AG10803 (cell line): ENCODE results near the gene ZFAND2A.
"Not testable (repeated sequence)": the region's sequence is repeated elsewhere in the genome, so short reads cannot be mapped to it uniquely, and the experiment has no call there.

Experiments
- DNase-seq: peaks from one replicate; pipeline ENCODE4 v3.0.0; 2010; ENCODE audit warnings: low read depth
- H3K4me3 ChIP-seq: 2 replicates; pipeline ENCODE4 v1.5.1; 2011; ENCODE audit warnings: mild to moderate bottlenecking, low read length, control low read depth
- TF ChIP-seq, protein P1 (sequence below): conservative IDR thresholded peaks from 2 replicates; pipeline ENCODE4 v1.5.1; 2011; ENCODE audit warnings: mild to moderate bottlenecking, low read length, control low read depth, inconsistent platforms

The ZFAND2A gene

DNA sequence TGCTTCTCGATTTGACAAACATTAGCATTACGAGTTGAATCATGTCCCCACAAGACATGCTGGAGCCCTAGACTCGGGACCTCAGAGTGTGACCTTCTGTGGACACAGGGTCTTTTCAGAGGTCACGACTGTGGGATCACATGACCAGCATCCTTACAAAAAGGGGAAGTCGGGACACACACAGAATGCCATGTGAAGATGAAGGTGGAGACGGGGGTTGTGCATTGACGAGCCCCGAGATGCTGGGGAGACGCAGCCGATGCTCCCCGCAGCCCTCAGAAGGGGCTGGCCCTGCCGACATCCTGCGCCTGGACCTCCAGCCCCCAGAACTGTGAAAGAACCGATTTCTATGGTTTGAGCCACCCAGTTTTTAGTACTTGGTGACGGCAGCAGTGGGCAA is 7.5 kb downstream of the ZFAND2A start:
- DNase-seq: no peak
- TF ChIP-seq, protein P1, sequence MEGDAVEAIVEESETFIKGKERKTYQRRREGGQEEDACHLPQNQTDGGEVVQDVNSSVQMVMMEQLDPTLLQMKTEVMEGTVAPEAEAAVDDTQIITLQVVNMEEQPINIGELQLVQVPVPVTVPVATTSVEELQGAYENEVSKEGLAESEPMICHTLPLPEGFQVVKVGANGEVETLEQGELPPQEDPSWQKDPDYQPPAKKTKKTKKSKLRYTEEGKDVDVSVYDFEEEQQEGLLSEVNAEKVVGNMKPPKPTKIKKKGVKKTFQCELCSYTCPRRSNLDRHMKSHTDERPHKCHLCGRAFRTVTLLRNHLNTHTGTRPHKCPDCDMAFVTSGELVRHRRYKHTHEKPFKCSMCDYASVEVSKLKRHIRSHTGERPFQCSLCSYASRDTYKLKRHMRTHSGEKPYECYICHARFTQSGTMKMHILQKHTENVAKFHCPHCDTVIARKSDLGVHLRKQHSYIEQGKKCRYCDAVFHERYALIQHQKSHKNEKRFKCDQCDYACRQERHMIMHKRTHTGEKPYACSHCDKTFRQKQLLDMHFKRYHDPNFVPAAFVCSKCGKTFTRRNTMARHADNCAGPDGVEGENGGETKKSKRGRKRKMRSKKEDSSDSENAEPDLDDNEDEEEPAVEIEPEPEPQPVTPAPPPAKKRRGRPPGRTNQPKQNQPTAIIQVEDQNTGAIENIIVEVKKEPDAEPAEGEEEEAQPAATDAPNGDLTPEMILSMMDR: no peak
- H3K4me3 ChIP-seq: no peak overlapping the region

DNA sequence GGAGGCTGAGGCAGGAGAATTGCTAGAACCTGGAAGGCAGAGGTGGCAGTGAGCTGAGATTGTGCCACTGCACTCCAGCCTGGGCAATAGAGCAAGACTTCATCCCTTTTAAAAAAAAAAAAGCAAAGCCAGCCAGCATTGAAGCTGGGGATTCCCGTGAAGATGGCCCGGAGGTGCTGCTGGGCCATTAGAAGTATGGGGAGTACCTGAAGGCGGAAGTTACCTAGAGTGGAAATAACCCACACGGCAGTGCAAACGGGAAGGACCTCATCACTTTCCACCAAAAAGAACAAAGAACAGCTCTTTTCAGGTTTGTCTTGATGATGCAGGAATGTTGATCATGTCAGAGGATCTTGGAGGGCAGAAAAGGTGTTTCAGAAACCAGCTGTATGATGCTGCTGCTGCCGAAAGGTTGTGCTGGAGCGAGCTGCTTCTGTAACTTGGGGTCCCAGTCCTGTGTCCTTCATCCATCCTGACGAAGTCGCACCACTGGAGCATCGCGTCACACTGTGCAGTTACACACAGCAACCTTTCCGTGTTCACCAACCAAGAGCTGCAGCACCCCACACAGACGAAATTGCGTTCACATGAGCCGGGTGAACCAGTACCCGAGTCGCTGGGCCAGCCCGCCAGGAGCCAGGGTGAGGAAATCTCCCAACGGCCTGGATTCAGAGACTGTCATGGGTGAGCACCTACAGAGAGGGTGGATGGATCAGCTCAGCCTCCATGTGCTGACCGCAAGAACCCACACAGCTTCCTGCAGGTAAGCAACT is 8.2 kb downstream of the ZFAND2A start:
- TF ChIP-seq, protein P1: no peak
- no peak for DNase-seq
- no peak overlapping the region for H3K4me3 ChIP-seq

DNA sequence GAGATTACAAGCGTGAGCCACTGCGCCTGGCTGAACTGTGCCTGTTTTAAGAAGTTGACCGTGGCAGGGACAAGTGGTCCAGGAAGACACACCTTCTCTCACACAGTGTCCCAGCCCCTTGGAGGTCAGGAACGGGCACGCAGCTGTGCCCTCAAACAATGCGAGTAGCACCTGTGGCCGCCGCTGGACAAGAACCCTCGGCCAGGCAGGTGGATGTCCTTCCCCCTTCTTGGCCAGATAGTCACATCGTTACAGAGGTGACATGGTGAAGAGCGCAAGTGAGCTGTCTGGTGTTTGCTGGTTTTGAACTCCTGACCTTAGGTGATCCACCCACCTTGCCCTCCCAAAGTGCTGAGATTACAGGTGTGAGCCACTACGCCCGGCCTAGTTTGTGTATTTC is 8.8 kb downstream of the ZFAND2A start:
- TF ChIP-seq, protein P1: no peak
- DNase-seq: no peak
- H3K4me3 ChIP-seq: no peak overlapping the region

DNA sequence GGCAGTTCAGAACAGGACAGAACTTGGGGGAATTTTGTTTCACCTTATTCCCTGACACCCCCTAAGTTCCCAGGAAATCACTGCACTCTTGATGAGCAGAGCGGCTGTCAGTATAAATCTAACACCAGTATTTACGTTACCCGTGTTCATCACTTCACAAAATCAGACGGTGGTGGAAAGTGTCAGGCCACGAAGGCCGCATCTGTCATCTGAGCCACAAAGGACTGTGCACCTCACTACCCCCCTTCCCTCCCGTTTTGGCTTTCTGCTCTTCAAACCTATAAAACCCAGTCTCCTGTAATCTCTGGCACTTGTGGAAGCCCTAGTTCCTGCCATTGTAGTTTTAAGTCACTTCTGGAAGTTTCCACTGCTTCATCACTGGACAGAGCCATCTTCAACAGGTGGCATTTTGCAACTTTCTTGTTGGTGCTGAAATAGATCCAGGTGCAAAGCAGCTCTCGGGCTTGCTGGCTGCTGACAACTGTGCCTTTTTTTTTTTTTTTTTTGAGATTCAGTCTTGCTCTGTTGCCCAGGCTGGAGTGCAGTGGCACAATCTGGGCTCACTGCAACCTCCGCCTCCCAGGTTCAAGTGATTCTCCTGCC is 9.5 kb downstream of the ZFAND2A start:
- TF ChIP-seq, protein P1: no peak

DNA sequence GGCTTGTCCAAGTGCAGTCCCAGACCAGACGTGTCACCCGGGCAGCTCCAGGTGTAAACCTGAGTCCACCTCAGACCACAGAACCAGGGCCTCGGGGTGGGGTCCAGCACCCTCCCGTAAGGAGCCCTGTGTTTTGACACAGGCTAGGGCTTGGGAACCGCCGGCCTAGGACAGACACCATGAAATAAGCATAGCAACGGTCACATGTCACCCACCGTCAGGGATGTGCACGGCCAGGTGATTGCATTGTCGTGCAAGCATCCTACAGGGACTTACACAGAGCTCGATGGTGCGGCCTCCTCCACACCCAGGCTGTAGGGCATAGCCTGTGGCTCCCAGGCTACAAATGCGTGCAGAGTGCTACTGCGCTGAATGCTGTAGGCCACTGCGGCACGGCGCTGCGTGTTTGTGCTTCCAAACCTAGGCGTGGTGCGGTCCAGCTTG is 10.6 kb downstream of the ZFAND2A start:
- no peak for DNase-seq
- no peak overlapping the region for H3K4me3 ChIP-seq
- TF ChIP-seq, protein P1: no peak

More for the DNA sequence above, 9.5 kb downstream of the ZFAND2A start:
- no peak overlapping the region for H3K4me3 ChIP-seq
- no peak for DNase-seq

DNA sequence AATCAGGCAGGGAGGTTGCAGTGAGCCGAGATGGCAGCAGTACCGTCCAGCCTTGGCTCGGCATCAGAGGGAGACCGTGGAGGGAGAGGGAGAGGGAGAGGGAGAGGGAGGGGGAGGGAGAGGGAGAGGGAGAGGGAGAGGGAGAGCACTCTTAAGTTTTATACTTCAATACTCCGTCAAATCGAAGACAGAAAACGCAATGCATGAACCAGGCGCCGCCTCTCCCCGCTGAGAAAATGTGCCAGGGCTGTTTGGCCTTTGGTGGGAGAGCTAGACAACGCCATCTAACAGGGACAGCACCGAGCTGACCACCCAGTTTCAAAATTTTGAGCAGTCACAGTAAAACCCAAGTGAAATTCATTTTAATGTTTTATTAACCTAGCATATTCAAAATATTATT is 12.1 kb downstream of the ZFAND2A start:
- H3K4me3 ChIP-seq, DNase-seq: not testable (repeated sequence)

DNA sequence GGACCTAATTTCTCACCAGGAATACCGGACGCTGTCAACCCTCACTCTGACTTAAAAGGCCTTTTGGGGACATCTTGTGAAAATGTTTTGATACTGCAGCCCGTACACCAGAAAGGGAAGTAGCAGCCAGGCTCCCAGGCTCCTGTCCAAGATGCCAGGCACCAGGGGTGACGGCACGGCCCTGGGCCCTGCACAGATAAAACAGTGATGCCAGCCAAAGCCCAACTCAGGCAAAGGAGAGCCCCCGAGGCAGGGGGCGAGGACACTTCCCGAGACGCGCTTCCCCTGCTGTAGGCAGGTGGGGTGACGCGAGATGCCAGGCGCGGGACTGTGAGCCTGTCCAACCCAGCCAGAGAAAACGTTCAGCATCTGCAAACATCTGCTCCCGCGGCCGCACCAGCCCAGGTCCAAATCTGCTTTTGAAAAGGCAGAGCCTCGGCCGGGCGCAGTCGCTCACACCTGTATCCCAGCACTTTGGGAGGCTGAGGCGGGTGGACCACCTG is 15.7 kb downstream of the ZFAND2A start:
- DNase-seq: peak; percentile 50
- TF ChIP-seq, protein P1: peak; percentile 44
- no peak overlapping the region for H3K4me3 ChIP-seq

DNA sequence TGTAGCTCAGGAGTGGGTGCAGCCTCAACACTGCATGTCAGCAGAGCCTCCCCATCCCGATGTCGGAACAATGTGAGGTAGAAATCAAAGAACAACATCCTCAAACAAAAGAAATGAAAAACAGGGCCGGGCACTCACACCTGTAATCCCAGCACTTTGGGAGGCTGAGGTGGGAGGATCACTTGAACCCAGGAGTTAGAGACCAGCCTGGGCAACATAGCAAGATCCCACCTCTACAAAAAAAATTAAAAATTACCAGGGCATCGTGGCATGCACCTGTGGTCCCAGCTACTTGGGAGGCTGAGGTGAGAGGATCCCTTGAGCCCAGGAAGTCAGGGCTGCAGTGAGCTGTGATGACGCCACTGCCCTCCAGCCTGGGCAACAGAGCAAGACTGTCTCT is 17.0 kb downstream of the ZFAND2A start:
- not testable (repeated sequence) for DNase-seq, H3K4me3 ChIP-seq
